Measurements from ENCODE around the gene CST9.

GRCh38 chr20:23612396-23612795, 6.7 kb upstream of the CST9 start:
- no peak for TF ChIP-seq CTCF (IDR thresholded peaks at IDR 0.05)
- TF ChIP-seq KDM5A (IDR thresholded peaks at IDR 0.05), result no peak
- TF ChIP-seq USF2 (IDR thresholded peaks at IDR 0.05), result no peak
- no peak for TF ChIP-seq POLR2A (IDR thresholded peaks at IDR 0.05; ENCODE audit: low read length)
- TF ChIP-seq RNF2 (IDR thresholded peaks at IDR 0.05; ENCODE audit: borderline replicate concordance, low read depth), result no peak
- TF ChIP-seq REST (IDR thresholded peaks at IDR 0.05), result no peak
- no peak for TF ChIP-seq MYC (IDR thresholded peaks at IDR 0.05; ENCODE audit: borderline replicate concordance, low read length)
- TF ChIP-seq RFX5 (IDR thresholded peaks at IDR 0.05), result no peak
- TF ChIP-seq BCL3 (IDR thresholded peaks at IDR 0.05), result no peak
- no peak for TF ChIP-seq ZSCAN20 (CRISPR knock-in tag; IDR thresholded peaks at IDR 0.05)

Measured in A549 (cell line).